GM23338 (cell line): ENCODE results near the gene CTSG. TPM values are rescaled to one million over a fixed set of nuclear protein-coding genes. Genes with fewer than 3 reads are reported as not detected.

Experiments
- CREB1 ChIP-seq: fragments of 250-450 bp; sonication (Bioruptor Pico); IDR thresholded peaks from 2 replicates; pipeline ENCODE4 v1.5.0; 2020; ENCODE audit warnings: low read depth, mild to moderate bottlenecking, moderate library complexity
- ETS1 ChIP-seq: IDR thresholded peaks from 2 replicates; pipeline ENCODE4 v1.6.1; 2016; ENCODE audit warnings: antibody characterized with exemption
- EZH2 ChIP-seq: fragments of 200-600 bp; sonication (generic); IDR thresholded peaks from one replicate; pipeline ENCODE4 v1.8.0; 2017; ENCODE audit warnings: antibody characterized with exemption, mild to moderate bottlenecking, low read depth; ENCODE audit not compliant: unreplicated experiment
- EZH2phosphoT487 ChIP-seq: fragments of 200-600 bp; sonication (generic); IDR thresholded peaks from one replicate; pipeline ENCODE4 v1.8.1; 2018; ENCODE audit warnings: antibody characterized with exemption; ENCODE audit not compliant: unreplicated experiment
- NANOG ChIP-seq: IDR thresholded peaks from 2 replicates; pipeline ENCODE4 v1.6.1; 2016; ENCODE audit warnings: antibody characterized with exemption, borderline replicate concordance
- POLR2AphosphoS5 ChIP-seq: IDR thresholded peaks from 2 replicates; pipeline ENCODE4 v1.6.1; 2016; ENCODE audit warnings: antibody characterized with exemption, low read depth
- STAT1 ChIP-seq: IDR thresholded peaks from one replicate; pipeline ENCODE4 v1.6.1; 2016; ENCODE audit warnings: antibody characterized with exemption; ENCODE audit not compliant: unreplicated experiment
- ZNF114 ChIP-seq: fragments of 250-450 bp; sonication (Bioruptor Pico); IDR thresholded peaks from 2 replicates; pipeline ENCODE4 v1.5.0; 2020; ENCODE audit warnings: mild to moderate bottlenecking, moderate library complexity
- ZNF462 ChIP-seq: fragments of 250-450 bp; sonication (Bioruptor Pico); IDR thresholded peaks from 2 replicates; pipeline ENCODE4 v1.5.0; 2020; ENCODE audit warnings: mild to moderate bottlenecking, moderate library complexity
- polyA plus RNA-seq: library from polyadenylated mRNA; unstranded; fragments of >200 nt; fragmentation: Nextera tagmentation; extraction: Ambion mirVana; gene quantifications from 2 replicates; pipeline ENCODE4 v1.2.1, GENCODE V29; 2016
- total RNA-seq: library from RNA; depleted of rRNA; stranded (reverse); fragments of >200 nt; shearing (Covaris generic); gene quantifications from 2 replicates; pipeline ENCODE4 v1.2.3, GENCODE V29; 2014
- TF ChIP-seq, protein P1 (sequence below), 2 experiments: fragments of 200-600 bp in 1 of 2; sonication (generic) in 1 of 2; conservative IDR thresholded peaks; 2 replicates each; pipeline versions ENCODE4 v1.5.1 to v1.6.1; 2016 to 2017; ENCODE audit warnings: antibody characterized with exemption in 2 of 2, low read depth in 2 of 2, mild to moderate bottlenecking in 2 of 2, moderate library complexity in 1 of 2

CTSG gene
- total and polyA plus RNA-seq, 2 experiments from 2014 or later: not detected

GRCh38 chr14:24607635-24608514 lies 31.8 kb upstream of the CTSG start (continued):
- TF ChIP-seq ZNF462 (CRISPR knock-in tag) (no peak), ETS1 (no peak), CREB1 (CRISPR knock-in tag) (no peak), POLR2AphosphoS5 (no peak), ZNF114 (CRISPR knock-in tag) (no peak), STAT1 (no peak), EZH2phosphoT487 (no peak), NANOG (no peak), EZH2 (no peak)
- TF ChIP-seq, protein P1, sequence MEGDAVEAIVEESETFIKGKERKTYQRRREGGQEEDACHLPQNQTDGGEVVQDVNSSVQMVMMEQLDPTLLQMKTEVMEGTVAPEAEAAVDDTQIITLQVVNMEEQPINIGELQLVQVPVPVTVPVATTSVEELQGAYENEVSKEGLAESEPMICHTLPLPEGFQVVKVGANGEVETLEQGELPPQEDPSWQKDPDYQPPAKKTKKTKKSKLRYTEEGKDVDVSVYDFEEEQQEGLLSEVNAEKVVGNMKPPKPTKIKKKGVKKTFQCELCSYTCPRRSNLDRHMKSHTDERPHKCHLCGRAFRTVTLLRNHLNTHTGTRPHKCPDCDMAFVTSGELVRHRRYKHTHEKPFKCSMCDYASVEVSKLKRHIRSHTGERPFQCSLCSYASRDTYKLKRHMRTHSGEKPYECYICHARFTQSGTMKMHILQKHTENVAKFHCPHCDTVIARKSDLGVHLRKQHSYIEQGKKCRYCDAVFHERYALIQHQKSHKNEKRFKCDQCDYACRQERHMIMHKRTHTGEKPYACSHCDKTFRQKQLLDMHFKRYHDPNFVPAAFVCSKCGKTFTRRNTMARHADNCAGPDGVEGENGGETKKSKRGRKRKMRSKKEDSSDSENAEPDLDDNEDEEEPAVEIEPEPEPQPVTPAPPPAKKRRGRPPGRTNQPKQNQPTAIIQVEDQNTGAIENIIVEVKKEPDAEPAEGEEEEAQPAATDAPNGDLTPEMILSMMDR (conservative IDR thresholded peaks at IDR 0.05; ENCODE audit: low read depth in 2 of 2): no peak
